Neural crest cell (in vitro differentiated cells): ENCODE measurements around the gene PRRC2A. TPM values are rescaled to one million over a fixed set of nuclear protein-coding genes. Genes with fewer than 3 reads are reported as not detected.

ENCODE experiments used
- DNase-seq: peaks from one replicate; pipeline ENCODE4 v3.0.0; 2021; ENCODE audit warnings: low read depth, mixed read lengths, low spot score
- H3K27ac Mint-ChIP-seq: one replicate; pipeline ENCODE4 v1.8.0; 2021; ENCODE audit warnings: mild to moderate bottlenecking, mixed read lengths; ENCODE audit not compliant: unreplicated experiment
- H3K27me3 Mint-ChIP-seq: 2 replicates; pipeline ENCODE4 v1.8.0; 2021; ENCODE audit warnings: low read depth, mild to moderate bottlenecking, mixed read lengths
- H3K36me3 Mint-ChIP-seq: 2 replicates; pipeline ENCODE4 v1.8.0; 2021; ENCODE audit warnings: low read depth, mild to moderate bottlenecking, mixed read lengths
- H3K4me1 Mint-ChIP-seq: 2 replicates; pipeline ENCODE4 v1.8.0; 2021; ENCODE audit warnings: mixed read lengths
- H3K4me3 Mint-ChIP-seq: one replicate; pipeline ENCODE4 v1.8.0; 2021; ENCODE audit warnings: mild to moderate bottlenecking, mixed read lengths
- H3K9me3 Mint-ChIP-seq: 2 replicates; pipeline ENCODE4 v1.8.0; 2021; ENCODE audit warnings: mixed read lengths
- CTCF ChIP-seq: fragments of 200-600 bp; sonication (generic); conservative IDR thresholded peaks from 2 replicates; pipeline ENCODE4 v1.5.0; 2021; ENCODE audit warnings: antibody characterized with exemption, mild to moderate bottlenecking
- total RNA-seq: library from RNA; stranded (reverse); gene quantifications from 2 replicates; pipeline ENCODE4 v1.2.1, GENCODE V29; 2021

Gene PRRC2A
- total RNA-seq, 1 donor from 2014 or later, result 356 TPM

- no peaks in the 10 kb centered on the region for H3K9me3 Mint-ChIP-seq
- no peak overlapping the region for H3K4me3 Mint-ChIP-seq
- TF ChIP-seq CTCF, result no peak
- H3K27ac Mint-ChIP-seq, result peak overlapping the region; percentile 46
- DNase-seq, result no peak
- peaks cover 3% of the 10 kb centered on the region for H3K27me3 Mint-ChIP-seq
- peaks cover 34% of the 10 kb centered on the region for H3K36me3 Mint-ChIP-seq
- H3K4me1 Mint-ChIP-seq, result peaks cover 4% of the 10 kb centered on the region
Measured at GRCh38 chr6:31634969-31635575, 14.6 kb downstream of the PRRC2A start.

- H3K9me3 Mint-ChIP-seq, result no peaks in the 10 kb centered on the region
- no peak for TF ChIP-seq CTCF
- no peak overlapping the region for H3K4me3 Mint-ChIP-seq
- peaks cover 3% of the 10 kb centered on the region for H3K27me3 Mint-ChIP-seq
- peaks cover 35% of the 10 kb centered on the region for H3K36me3 Mint-ChIP-seq
- H3K4me1 Mint-ChIP-seq, result peaks cover 4% of the 10 kb centered on the region
- no peak overlapping the region for H3K27ac Mint-ChIP-seq
- DNase-seq, result no peak
Measured at GRCh38 chr6:31636698-31637596, 16.4 kb downstream of the PRRC2A start.

- peaks cover 3% of the 10 kb centered on the region for H3K27me3 Mint-ChIP-seq
- peaks cover 1% of the 10 kb centered on the region for H3K4me1 Mint-ChIP-seq
- no peak overlapping the region for H3K27ac Mint-ChIP-seq
- H3K4me3 Mint-ChIP-seq, result peak overlapping the region; percentile 1
- no peaks in the 10 kb centered on the region for H3K9me3 Mint-ChIP-seq
- peaks cover 32% of the 10 kb centered on the region for H3K36me3 Mint-ChIP-seq
- TF ChIP-seq CTCF, result no peak
- DNase-seq, result no peak
Measured at GRCh38 chr6:31639043-31639442, 18.5 kb downstream of the PRRC2A start.

GRCh38 chr6:31639449-31639861 is 18.9 kb downstream of the PRRC2A start:
- no peak for DNase-seq
- TF ChIP-seq CTCF, result no peak
- no peaks in the 10 kb centered on the region for H3K4me1 Mint-ChIP-seq
- H3K27me3 Mint-ChIP-seq, result peaks cover 3% of the 10 kb centered on the region
- H3K36me3 Mint-ChIP-seq, result peaks cover 30% of the 10 kb centered on the region
- H3K4me3 Mint-ChIP-seq, result peak overlapping the region; percentile 15
- no peak overlapping the region for H3K27ac Mint-ChIP-seq
- H3K9me3 Mint-ChIP-seq, result no peaks in the 10 kb centered on the region

GRCh38 chr6:31640612-31641011 is 20.1 kb downstream of the PRRC2A start:
- DNase-seq, result no peak
- Mint-ChIP-seq H3K9me3 (no peaks in the 10 kb centered on the region), H3K4me1 (no peaks in the 10 kb centered on the region), H3K27ac (no peak overlapping the region), H3K36me3 (peaks cover 32% of the 10 kb centered on the region), H3K27me3 (peaks cover 3% of the 10 kb centered on the region), H3K4me3 (peak overlapping the region; percentile 56)
- no peak for TF ChIP-seq CTCF
